ENCODE results near the gene PAFAH1B1.
"Not testable (repeated sequence)": the region's sequence is repeated elsewhere in the genome, so short reads cannot be mapped to it uniquely, and the experiment has no call there.

Gene PAFAH1B1

GRCh38 chr17:2594722-2595599, 1.5 kb downstream of the PAFAH1B1 start:
- peak in 1 of 2 donors; percentile 30 for DNase-seq

- peak in 1 of 2 donors; percentile 24 for DNase-seq
These were observed 2.3 kb downstream of the PAFAH1B1 start for GRCh38 chr17:2595716-2596115.

- no peak for DNase-seq
These were observed 4.7 kb downstream of the PAFAH1B1 start for GRCh38 chr17:2598166-2598565.

- no peak for DNase-seq
These were observed 9.2 kb downstream of the PAFAH1B1 start for GRCh38 chr17:2602597-2603017.

DNA sequence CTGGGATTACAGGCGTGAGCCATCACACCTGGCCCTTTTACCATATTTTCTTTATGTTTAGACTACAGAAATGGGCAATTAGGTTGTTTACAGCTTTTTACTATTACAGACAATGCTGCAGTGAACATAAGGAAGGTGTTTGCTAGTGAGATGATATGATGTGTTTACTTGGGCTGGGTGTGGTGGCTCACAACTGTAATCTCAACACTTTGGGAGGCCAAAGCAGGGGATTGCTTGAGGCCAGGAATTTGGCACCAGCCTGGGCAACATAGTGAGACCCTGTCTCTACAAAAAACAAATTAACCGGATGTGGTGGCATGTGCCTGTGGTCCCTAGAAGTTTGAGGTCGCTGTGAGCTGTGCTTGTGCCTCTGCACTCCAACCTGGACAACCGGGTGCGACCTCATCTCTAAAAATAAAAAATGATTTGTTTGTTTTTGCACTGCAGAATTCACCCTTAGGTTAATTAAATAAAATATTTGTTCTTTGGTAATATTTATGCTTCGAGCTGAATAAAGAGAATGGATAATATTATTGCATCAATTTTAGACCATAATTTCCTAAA, 15.0 kb downstream of the PAFAH1B1 start:
- no peak for DNase-seq

DNA sequence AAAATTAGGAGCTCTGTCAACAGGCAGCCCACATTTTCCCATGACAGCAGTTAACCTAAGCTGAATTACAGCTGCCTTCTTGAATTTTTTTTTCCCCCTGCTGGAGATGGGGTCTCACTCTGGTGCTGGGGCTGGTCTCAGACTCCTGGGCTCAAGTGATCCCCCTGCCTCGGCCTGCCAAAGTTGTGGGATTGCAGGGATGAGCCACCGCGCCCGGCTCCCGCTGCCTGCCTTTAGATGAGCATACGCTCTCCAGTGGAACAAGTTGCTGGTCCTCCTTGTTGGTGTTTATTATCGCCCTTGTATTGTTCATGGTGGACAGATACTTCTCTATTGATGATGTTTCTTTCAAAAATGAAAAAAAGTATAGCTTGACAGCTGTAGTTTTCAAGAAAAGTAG, 15.6 kb downstream of the PAFAH1B1 start:
- DNase-seq = no peak

DNA sequence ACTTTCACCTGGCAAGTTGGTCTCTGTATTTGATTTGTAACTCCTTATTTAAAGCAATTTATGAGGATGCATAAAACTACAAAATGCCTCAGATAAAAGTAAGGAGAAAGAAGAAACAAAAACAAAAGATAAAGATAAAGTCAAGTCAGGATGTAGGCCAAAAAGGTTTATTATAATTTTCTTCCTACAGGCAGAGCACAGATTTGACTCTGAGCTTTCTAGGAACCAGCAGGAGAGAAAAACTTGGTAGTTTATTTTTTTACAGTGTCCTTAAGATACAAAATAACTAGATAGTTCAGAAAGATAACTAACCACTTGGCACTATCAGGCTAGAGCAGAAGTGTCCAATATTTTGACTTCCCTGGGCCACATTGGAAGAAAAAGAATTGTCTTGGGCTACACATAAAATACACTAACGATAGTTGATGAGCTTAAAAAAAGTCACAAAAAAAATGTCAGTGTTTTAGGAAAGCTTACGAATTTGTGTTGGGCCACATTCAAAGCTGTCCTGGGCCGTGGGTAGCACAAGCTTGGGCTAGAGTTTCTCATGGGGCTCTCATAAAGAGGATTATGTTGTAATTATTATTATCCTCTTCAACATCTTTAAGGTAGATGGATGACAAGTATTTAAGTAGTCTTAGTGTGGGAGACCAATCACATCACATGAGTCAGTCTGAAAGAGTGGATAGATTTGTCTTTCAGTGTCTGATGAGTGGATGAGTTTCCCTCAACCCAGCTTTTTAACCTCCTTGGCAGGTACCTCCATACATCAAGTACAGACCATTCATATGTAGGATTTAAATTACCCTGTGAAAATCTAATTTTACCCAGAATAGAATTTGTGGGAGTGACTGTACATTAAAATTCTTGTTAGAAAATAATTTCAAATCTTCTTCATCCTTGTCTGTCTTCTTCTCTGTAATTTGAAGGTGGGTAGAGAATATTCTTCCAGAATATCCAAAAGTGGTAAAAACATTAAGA, 17.0 kb downstream of the PAFAH1B1 start:
- no peak for DNase-seq

DNA sequence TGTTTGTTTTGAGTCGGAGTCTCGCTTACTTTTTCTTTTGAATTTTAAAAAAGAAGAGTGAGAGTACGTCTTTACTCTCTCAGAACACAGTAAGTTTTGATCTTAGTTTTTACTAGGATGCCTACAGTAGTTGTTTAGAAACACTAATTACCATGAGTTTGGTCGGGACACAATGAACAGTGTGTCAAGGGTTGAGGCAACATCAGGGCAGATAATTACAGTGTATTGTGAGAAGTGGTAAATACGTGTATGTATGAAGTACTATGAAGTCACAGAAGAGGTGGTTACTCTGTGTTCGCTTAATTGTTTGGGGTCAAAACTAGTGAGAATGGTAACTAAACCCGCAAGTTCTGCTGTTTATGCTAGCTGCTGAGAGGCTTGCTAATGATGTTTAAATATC, 18.2 kb downstream of the PAFAH1B1 start:
- no peak for DNase-seq

DNA sequence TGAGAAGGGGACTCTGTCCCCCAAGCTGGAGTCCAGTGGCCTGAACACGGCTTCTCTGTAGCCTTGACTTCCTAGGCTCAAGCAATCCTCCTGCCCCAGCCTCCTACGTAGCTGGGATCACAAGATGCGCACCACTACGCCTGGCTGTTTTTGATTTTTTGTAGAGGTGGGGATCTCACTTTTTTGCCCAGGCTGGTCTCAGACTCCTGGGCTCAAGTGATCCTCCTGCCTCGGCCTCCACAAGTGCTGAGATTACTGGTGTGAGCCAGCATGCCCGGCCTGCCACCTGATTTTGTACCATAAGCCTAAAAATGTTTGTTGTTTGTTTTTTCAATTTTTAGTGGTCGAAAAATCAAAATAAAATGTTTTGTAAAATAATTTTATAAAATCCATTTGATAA, 19.2 kb downstream of the PAFAH1B1 start:
- DNase-seq = no peak

GRCh38 chr17:2613089-2613808, 19.8 kb downstream of the PAFAH1B1 start:
- DNase-seq = no peak

- DNase-seq = no peak
These were observed 22.4 kb downstream of the PAFAH1B1 start for GRCh38 chr17:2615882-2616281.

DNA sequence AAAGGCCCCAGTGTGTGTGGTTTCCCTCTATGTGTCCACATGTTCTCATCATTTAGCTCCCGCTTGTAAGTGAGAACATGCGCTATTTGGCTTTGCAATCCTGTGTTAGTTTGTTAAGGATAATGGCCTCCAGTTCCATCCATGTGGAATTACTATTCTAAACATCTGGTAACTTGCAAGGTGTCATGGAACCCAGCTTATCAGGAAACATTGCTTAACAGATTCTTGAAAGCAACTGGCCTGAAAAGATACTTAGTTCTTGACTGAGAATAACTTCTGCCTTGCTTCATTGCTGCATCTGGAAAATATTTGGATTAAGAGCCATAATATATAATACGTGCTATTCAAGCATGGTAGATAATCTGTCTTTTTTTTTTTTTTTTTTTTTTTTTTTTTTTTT, 27.8 kb downstream of the PAFAH1B1 start:
- DNase-seq = no peak

DNA sequence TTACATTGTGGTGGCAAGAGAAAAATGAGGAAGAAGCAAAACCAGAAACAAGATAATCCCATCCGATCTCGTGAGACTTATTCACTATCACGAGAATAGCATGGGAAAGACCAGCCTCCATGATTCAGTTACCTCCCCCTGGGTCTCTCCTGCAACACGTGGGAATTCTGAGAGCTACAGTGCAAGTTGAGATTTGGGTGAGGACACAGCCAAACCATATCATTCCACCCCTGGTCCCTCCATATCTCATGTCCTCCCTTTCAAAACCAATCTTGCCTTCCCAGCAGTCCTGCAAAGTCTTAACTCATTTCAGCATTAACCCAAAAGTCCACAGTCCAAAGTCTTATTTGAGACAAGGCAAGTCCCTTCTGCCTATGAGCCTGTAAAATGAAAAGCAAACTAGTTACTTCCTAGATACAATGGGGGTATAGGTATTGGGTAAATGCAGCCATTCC, 28.5 kb downstream of the PAFAH1B1 start:
- not testable (repeated sequence) for DNase-seq

GRCh38 chr17:2622721-2623301, 29.4 kb downstream of the PAFAH1B1 start:
- not testable (repeated sequence) for DNase-seq

GRCh38 chr17:2624292-2624731, 30.9 kb downstream of the PAFAH1B1 start:
- no peak for DNase-seq

GRCh38 chr17:2626626-2627219, 33.3 kb downstream of the PAFAH1B1 start:
- not testable (repeated sequence) for DNase-seq

DNA sequence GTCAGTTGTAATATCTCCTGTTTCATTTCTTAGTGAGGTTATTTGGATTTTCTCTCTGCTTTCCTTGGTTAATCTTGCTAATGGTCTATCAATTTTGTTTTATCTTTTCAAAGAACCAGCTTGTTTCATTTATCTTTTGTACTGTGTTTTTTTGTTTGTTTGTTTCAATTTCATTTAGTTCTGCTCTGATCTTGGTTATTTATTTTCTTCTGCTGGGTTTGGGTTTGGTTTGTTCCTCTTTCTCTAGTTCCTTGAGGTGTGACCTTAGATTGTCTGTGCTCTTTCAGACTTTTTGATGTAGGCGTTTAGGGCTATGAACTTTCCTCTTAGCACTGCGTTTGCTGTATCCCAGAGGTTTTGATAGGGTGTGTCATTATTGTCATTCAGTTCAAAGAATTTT, 35.5 kb downstream of the PAFAH1B1 start:
- not testable (repeated sequence) for DNase-seq

DNA sequence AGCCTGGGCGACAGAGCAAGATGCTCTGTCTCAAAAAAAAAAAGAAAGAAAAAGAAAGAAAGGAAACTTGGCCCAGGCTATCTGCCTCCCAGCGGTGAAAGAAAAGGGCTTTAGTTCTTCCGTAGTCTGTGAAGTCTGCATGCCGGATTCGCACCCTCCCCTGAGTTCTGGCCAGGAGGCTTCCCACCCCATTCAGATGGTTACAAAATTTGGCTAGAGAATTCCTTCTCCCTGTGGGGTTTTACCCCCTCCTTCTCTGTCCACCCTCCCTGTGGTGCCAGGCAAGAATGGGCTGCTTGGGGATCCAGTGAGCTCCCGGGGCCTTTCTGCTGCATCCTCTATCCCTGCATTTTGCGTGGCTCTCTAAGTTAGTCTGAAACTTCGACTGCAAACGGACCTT, 37.8 kb downstream of the PAFAH1B1 start:
- DNase-seq = no peak

DNA sequence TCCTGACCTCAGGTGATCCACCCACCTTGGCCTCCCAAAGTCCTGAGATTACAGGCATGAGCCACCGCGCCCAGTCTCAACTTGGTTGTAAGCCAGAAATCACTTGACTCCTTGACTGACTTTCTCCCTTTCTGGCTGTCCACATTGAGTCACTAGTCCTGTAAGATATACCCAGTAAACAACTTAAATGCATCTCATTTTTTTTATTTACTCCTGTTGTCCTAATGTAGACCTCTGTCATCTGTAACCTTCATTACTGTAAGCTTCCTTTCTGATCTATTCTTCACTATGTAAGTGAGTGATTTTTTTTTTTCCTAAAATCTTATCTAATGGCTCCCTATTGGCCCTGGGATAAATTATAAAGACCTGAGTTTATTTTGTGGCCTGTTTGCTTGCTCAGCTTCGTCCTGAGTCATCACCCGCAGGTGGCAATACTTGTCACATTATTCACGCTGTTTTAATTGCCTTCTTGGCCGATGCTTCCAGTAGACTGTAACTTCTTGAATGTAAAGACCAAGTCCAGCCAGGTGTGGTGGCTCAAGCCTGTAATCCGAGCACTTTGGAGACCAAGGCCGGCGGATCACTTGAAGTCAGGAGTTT, 41.0 kb downstream of the PAFAH1B1 start:
- DNase-seq = no peak

DNA sequence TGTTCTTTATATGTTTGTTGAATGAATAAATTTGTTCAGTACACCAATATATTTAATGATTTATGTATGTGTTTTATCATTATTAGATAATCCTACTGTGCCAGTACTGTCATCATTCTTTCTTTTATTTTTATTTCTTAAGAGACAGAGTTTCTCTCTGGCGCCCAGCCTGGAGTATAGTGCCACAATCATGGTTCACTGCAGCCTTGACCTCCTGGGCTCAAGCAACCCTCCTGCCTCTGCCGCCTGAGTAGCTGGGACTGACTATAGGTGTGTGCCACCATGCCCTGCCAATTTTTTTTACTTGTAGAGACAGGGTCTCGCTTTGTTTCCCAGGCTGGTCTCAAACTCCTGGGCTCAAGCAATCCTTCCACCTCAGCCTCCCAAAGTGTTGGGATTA, 41.8 kb downstream of the PAFAH1B1 start:
- no peak for DNase-seq

GRCh38 chr17:2635675-2636074, 42.2 kb downstream of the PAFAH1B1 start:
- DNase-seq = no peak

Measured in CD4-positive, alpha-beta T cell treated with Interleukin-4 for 1 hour (primary cell).